Peyer's patch (tissue), 4 donors: Measurements from ENCODE around the gene TBX15.

ENCODE experiments used
- CTCF ChIP-seq, 6 experiments: fragments of 450-650 bp in 4 of 6; fragments of 200-600 bp in 2 of 6; sonication (generic) in 1 of 6; IDR thresholded peaks; one replicate each; pipeline ENCODE4 v1.5.1; 2017 to 2019; ENCODE audit warnings: antibody characterized with exemption in 6 of 6, mild to moderate bottlenecking in 3 of 6, moderate library complexity in 1 of 6
- POLR2A ChIP-seq, 2 donors: fragments of 450-650 bp; IDR thresholded peaks; one replicate each; pipeline ENCODE4 v1.5.1; 2017; ENCODE audit warnings: antibody characterized with exemption in 2 of 2, mild to moderate bottlenecking in 2 of 2, moderate library complexity in 2 of 2

DNA sequence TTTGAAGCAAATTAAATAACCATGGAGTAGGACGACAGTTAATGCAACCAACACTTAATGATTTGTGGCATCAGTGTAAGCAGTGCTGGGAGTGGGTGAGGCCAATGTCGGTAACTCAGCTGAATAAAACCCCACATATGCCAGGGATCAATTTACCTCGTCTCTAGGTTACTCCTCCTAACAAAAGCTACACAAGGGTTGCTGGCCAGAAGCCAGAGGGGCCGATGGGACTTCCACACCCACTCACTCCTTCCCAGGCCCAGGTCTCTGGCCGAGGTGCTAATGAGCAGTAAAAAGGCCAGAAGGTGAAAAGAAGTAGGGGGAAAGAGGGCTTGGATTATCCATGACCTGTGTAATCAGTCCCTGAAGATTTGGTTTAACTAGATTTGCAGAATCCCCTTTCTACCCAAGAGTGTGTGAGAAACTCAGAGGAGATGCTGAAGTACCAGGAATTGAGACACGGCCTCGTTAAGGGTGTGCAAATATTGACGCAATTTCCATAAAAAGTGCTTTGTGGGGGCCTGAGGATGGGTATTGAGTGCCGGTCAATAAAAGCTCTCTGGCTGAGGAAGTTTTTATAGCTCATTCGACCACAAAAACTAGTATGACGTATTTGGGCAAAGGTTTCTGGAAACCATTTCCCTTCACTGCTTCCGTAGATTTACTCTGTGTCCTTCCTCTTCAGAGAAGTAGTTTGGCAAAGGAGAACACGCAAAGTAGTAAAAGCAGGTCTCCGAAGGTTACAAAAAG lies 145.5 kb downstream of the TBX15 start:
- TF ChIP-seq CTCF (IDR thresholded peaks at IDR 0.05) (no peak), POLR2A (IDR thresholded peaks at IDR 0.05) (no peak)
